Lung microvascular endothelial cell (primary cell): Measurements from ENCODE around the gene CTR9. TPM values are rescaled to one million over a fixed set of nuclear protein-coding genes. Genes with fewer than 3 reads are reported as not detected.

Experiments used
- DNase-seq, 2 donors: peaks; one replicate each; pipeline versions ENCODE4 v3.0.0 to v3.0.0-alpha.2; 2010; ENCODE audit warnings: low read depth in 2 of 2
- total RNA-seq: library from RNA; depleted of rRNA; stranded (reverse); fragments of >200 nt; gene quantifications from 2 replicates; pipeline ENCODE4 v1.2.1, GENCODE V29; 2014

Gene CTR9
- total RNA-seq, 1 donor from 2014 or later: 31.3 TPM

- DNase-seq: no peak
These were observed 29.0 kb downstream of the CTR9 start for GRCh38 chr11:10780040-10780439.

- DNase-seq: peak; percentile 64 to 68
These were observed 33.4 kb downstream of the CTR9 start for GRCh38 chr11:10784232-10785145.

- no peak for DNase-seq
These were observed 34.1 kb downstream of the CTR9 start for GRCh38 chr11:10785146-10785474.

- DNase-seq: no peak
These were observed 35.4 kb downstream of the CTR9 start for GRCh38 chr11:10786451-10786850.

GRCh38 chr11:10792385-10793068 is 41.5 kb downstream of the CTR9 start:
- peak; percentile 77 to 83 for DNase-seq

GRCh38 chr11:10793470-10794255 is 42.6 kb downstream of the CTR9 start:
- no peak for DNase-seq

- no peak for DNase-seq
These were observed 45.1 kb downstream of the CTR9 start for GRCh38 chr11:10796191-10796590.

GRCh38 chr11:10797001-10797400 is 46.0 kb downstream of the CTR9 start:
- no peak for DNase-seq

GRCh38 chr11:10797531-10797930 is 46.5 kb downstream of the CTR9 start:
- no peak for DNase-seq

- DNase-seq: no peak
These were observed 47.4 kb downstream of the CTR9 start for GRCh38 chr11:10798330-10798928.

- no peak for DNase-seq
These were observed 49.2 kb downstream of the CTR9 start for GRCh38 chr11:10800292-10800691.

- peak in 1 of 2 donors; percentile 46 for DNase-seq
These were observed 52.6 kb downstream of the CTR9 start for GRCh38 chr11:10803676-10804075.

GRCh38 chr11:10805741-10806140 is 54.7 kb downstream of the CTR9 start:
- DNase-seq: no peak

GRCh38 chr11:10806206-10806605 is 55.2 kb downstream of the CTR9 start:
- DNase-seq: no peak

- peak; percentile 66 to 70 for DNase-seq
These were observed 56.6 kb downstream of the CTR9 start for GRCh38 chr11:10807493-10808234.

GRCh38 chr11:10808235-10808552 is 57.1 kb downstream of the CTR9 start:
- no peak for DNase-seq

GRCh38 chr11:10808553-10809372 is 57.7 kb downstream of the CTR9 start, which contains the start of gene EIF4G2:
TSS of gene EIF4G2 (minus strand) at chr11:10808926.
- DNase-seq: peak; percentile 99

GRCh38 chr11:10809373-10810160 is 58.5 kb downstream of the CTR9 start:
- peak; percentile 32 to 83 for DNase-seq

GRCh38 chr11:10813945-10814344 is 62.9 kb downstream of the CTR9 start:
- no peak for DNase-seq
